ENCODE results near the gene GALNT2. TPM values are rescaled to one million over a fixed set of nuclear protein-coding genes. Genes with fewer than 3 reads are reported as not detected.

GALNT2 gene
- total and polyA plus RNA-seq, 2 of the 13 experiments (the other 11 are each of a cell fraction or from before 2014, with no cell fraction given) = 39.3 to 39.6 TPM

GRCh38 chr1:230176326-230176725 lies 109.3 kb downstream of the GALNT2 start (continued):
- TF ChIP-seq SNRNP70 (IDR thresholded peaks at IDR 0.05; ENCODE audit: low read depth, low read length) (no peak), NR0B2 (CRISPR knock-in tag; IDR thresholded peaks at IDR 0.05) (no peak), ZNF282 (IDR thresholded peaks at IDR 0.05; ENCODE audit: partially characterized antibody) (no peak)

GRCh38 chr1:230176871-230177411 lies 109.9 kb downstream of the GALNT2 start:
- Histone ChIP-seq H3K27me3 (ENCODE audit: control insufficient read depth in 1 of 2, insufficient read depth in 2 of 2, low read length in 2 of 2) (no peaks in the 10 kb centered on the region; a peak in 1 of 5 replicates), H3K9ac (ENCODE audit: insufficient read depth, low read depth, low read length) (no peak overlapping the region), H2AFZ (ENCODE audit: low read length) (no peak overlapping the region), H4K20me1 (ENCODE audit: insufficient read depth, low read length) (peaks cover 3% of the 10 kb centered on the region), H3K79me2 (ENCODE audit: insufficient read depth, low read length) (no peaks in the 10 kb centered on the region), H3K27ac (ENCODE audit: extremely low read length, insufficient read depth, low read length) (no peak overlapping the region), H3K4me2 (ENCODE audit: low read depth, low read length) (no peak overlapping the region), H3K4me1 (ENCODE audit: insufficient read depth, low read length) (no peaks in the 10 kb centered on the region), H3K36me3 (replicated peaks in 1 of 2; ENCODE audit: control insufficient read depth in 1 of 2, insufficient read depth in 2 of 2, low read length in 2 of 2) (peaks cover 0 to 12% of the 10 kb centered on the region in 2 experiments; a peak in 3 of 5 replicates), H3K4me3 (replicated peaks in 1 of 3; ENCODE audit: insufficient read depth in 1 of 3, low read depth in 2 of 3, low read length in 3 of 3) (no peak overlapping the region), H3K9me3 (ENCODE audit: low read length) (no peaks in the 10 kb centered on the region)
- no TSS peak for BruUV-seq (replicated peaks)
- TF ChIP-seq MTA1 (CRISPR knock-in tag; IDR thresholded peaks at IDR 0.05; ENCODE audit: borderline replicate concordance) (no peak), IKZF1 (IDR thresholded peaks at IDR 0.05) (no peak), SP140L (CRISPR knock-in tag; IDR thresholded peaks at IDR 0.05; ENCODE audit: borderline replicate concordance) (no peak), TBX3 (IDR thresholded peaks at IDR 0.05; ENCODE audit: borderline replicate concordance) (no peak), SMAD3 (CRISPR knock-in tag; IDR thresholded peaks at IDR 0.05) (no peak), GPBP1L1 (CRISPR knock-in tag; IDR thresholded peaks at IDR 0.05) (no peak)
- DNase-seq (ENCODE audit: low spot score) (no peak), FAIRE-seq (no peak), ATAC-seq (no peak)
- CTCF ChIA-PET (ENCODE audit: low intra/inter-chr PET ratio, low total read pairs) = no interaction called here
- POLR2A ChIA-PET = interaction anchor here (1.1 kb wide), 1 partner anchor 9 kb away, joined by 4 read pairs; no protein-coding TSS in a partner anchor
- 95% methylated on average over 17 of the region's 17 CpGs for WGBS (ENCODE audit: low lambda C conversion rate)
- intact Hi-C loops (cut with micrococcal nuclease; ENCODE audit: unreplicated experiment) (no loop called here), in situ Hi-C loops (cut with HindIII; ENCODE audit: extremely low pct_ligation_motif_present, low pct_unique_long_range_greater_than_20kb) (no loop called here)

All from HepG2 (cell line).